K562 (cell line): ENCODE measurements around the gene TMEM222. TPM values are rescaled to one million over a fixed set of nuclear protein-coding genes. Genes with fewer than 3 reads are reported as not detected.
A peak's percentile ranks its signal among the peaks of the same experiment; 100 is the strongest.

Experiments
- ATAC-seq: fragments of 200-7000 bp; cut with Tn5 transposase; 3 replicates; pipeline ENCODE4 v1.9.1; 2020; ENCODE audit warnings: moderate library complexity
- BruUV-seq: library from RNA; stranded (reverse); fragments of 400-500 nt; replicated peaks from 2 replicates; lab custom pipeline; 2021; lab: Mats Ljungman, UMichigan
- CTCF ChIA-PET: fragments of 300-600 bp; formaldehyde crosslinking; extraction: SDS; loops from one replicate; lab custom pipeline; 2021; ENCODE audit warnings: low intra/inter-chr PET ratio; lab: Yijun Ruan, JAX
- POLR2A ChIA-PET: fragments of 300-600, 350-650 bp; sonication (Branson Sonifier 250); formaldehyde crosslinking; extraction: SDS; loops from one replicate; lab custom pipeline; 2021; ENCODE audit warnings: antibody characterized with exemption, inconsistent platforms; lab: Yijun Ruan, JAX
- DNase-seq, 4 experiments: peaks; one replicate each; pipeline versions ENCODE4 v3.0.0 to v3.0.0-alpha.2; 2011 to 2018; ENCODE audit warnings: low spot score in 3 of 4, mixed read lengths in 3 of 4; ENCODE audit errors: extremely low read depth in 1 of 4
- FAIRE-seq: peaks from 2 replicates; lab custom pipeline; 2011; peaks lifted over from hg19 to GRCh38; lab: Jason Lieb, UNC
- H2AFZ ChIP-seq: 2 replicates; pipeline ENCODE4 v1.6.0; 2011; ENCODE audit warnings: low read depth, low read length, control low read depth, inconsistent platforms
- H3K27ac ChIP-seq: fragments of 200-600 bp; 3 replicates; pipeline ENCODE4 v1.8.0; 2011; ENCODE audit warnings: low read depth, mild to moderate bottlenecking, control low read depth, inconsistent platforms, low read length, moderate library complexity, mixed read lengths; ENCODE audit errors: extremely low read depth
- H3K27me3 ChIP-seq, 2 experiments: fragments of 300-600 bp in 1 of 2; 2 replicates in 1 of 2; 3 replicates in 1 of 2; pipeline versions ENCODE4 v1.6.0 to v1.8.0; 2011; ENCODE audit warnings: inconsistent platforms in 2 of 2, low read length in 2 of 2, mild to moderate bottlenecking in 1 of 2, mixed read lengths in 1 of 2, moderate library complexity in 1 of 2; ENCODE audit not compliant: control insufficient read depth in 2 of 2, insufficient read depth in 2 of 2
- H3K36me3 ChIP-seq: fragments of 300-600 bp; 3 replicates; pipeline ENCODE4 v1.8.0; 2011; ENCODE audit warnings: mild to moderate bottlenecking, low read length, inconsistent platforms; ENCODE audit not compliant: control insufficient read depth, insufficient read depth
- H3K4me1 ChIP-seq, 2 experiments: fragments of 200-600 bp in 1 of 2; replicated peaks in 1 of 2; 2 replicates in 1 of 2; 3 replicates in 1 of 2; pipeline versions ENCODE4 v1.5.1 to v1.8.0; 2011; ENCODE audit warnings: inconsistent platforms in 2 of 2, low read length in 2 of 2, mild to moderate bottlenecking in 1 of 2, mixed read lengths in 1 of 2, moderate library complexity in 1 of 2; ENCODE audit not compliant: control insufficient read depth in 2 of 2, insufficient read depth in 2 of 2
- H3K4me2 ChIP-seq: 2 replicates; pipeline ENCODE4 v1.6.1; 2011; ENCODE audit warnings: low read length, control low read depth, inconsistent platforms, mixed read lengths; ENCODE audit not compliant: insufficient read depth
- H3K4me3 ChIP-seq: fragments of 200-600 bp; sonication (generic), shearing (Covaris generic); 2 replicates; pipeline ENCODE4 v1.5.1; 2016; ENCODE audit warnings: control low read depth, inconsistent platforms
- H3K79me2 ChIP-seq: fragments of 200-600 bp; 3 replicates; pipeline ENCODE4 v1.8.0; 2011; ENCODE audit warnings: low read length, inconsistent platforms; ENCODE audit not compliant: control insufficient read depth, insufficient read depth
- H3K9ac ChIP-seq, 2 experiments: 2 replicates each; pipeline versions ENCODE4 v1.6.0 to v1.6.1; 2011; ENCODE audit warnings: low read depth in 2 of 2, low read length in 2 of 2, control low read depth in 1 of 2, inconsistent platforms in 1 of 2, mild to moderate bottlenecking in 1 of 2, mixed read lengths in 1 of 2; ENCODE audit not compliant: insufficient read depth in 1 of 2
- H3K9me1 ChIP-seq: one replicate; pipeline ENCODE4 v1.6.0; 2011; ENCODE audit warnings: inconsistent platforms, mild to moderate bottlenecking, low read length, moderate library complexity; ENCODE audit not compliant: control insufficient read depth, insufficient read depth
- H3K9me3 ChIP-seq: replicated peaks from 2 replicates; pipeline ENCODE4 v1.5.1; 2011; ENCODE audit warnings: low read depth, low read length, inconsistent platforms; ENCODE audit not compliant: control insufficient read depth, insufficient read depth
- H4K20me1 ChIP-seq: replicated peaks from 2 replicates; pipeline ENCODE4 v1.6.1; 2011; ENCODE audit warnings: low read length, inconsistent platforms, mixed read lengths; ENCODE audit not compliant: control insufficient read depth, insufficient read depth
- ATF4 ChIP-seq: fragments of 450-650 bp; formaldehyde crosslinking; IDR thresholded peaks from 2 replicates; pipeline ENCODE4 v1.4.0; 2022; ENCODE audit warnings: mild to moderate bottlenecking, moderate library complexity
- CSDE1 ChIP-seq, 2 experiments: fragments of 450-650 bp; IDR thresholded peaks; 2 replicates each; pipeline ENCODE4 v1.6.1; 2016; ENCODE audit warnings: mild to moderate bottlenecking in 1 of 2
- GTF2F1 ChIP-seq: IDR thresholded peaks from 2 replicates; pipeline ENCODE4 v1.6.1; 2011; ENCODE audit warnings: low read depth, low read length, improper control_type of control experiment
- HDAC1 ChIP-seq, 2 experiments: fragments of 450-650 bp; IDR thresholded peaks; 2 replicates each; pipeline ENCODE4 v1.6.1; 2016 to 2017; ENCODE audit warnings: inconsistent platforms in 1 of 2, mild to moderate bottlenecking in 1 of 2, moderate library complexity in 1 of 2
- MAFG ChIP-seq: fragments of 450-650 bp; conservative IDR thresholded peaks from 2 replicates; pipeline ENCODE4 v1.6.1; 2016; ENCODE audit warnings: missing genetic modification characterization, missing compliant biosample characterization
- NONO ChIP-seq, 2 experiments: fragments of 200-400 bp in 1 of 2; fragments of 450-650 bp in 1 of 2; formaldehyde crosslinking in 1 of 2; IDR thresholded peaks; 2 replicates each; pipeline ENCODE4 v1.6.1; 2017; ENCODE audit warnings: low read depth in 2 of 2, mild to moderate bottlenecking in 2 of 2, moderate library complexity in 2 of 2, low read length in 1 of 2
- RBM25 ChIP-seq: fragments of 200-400 bp; formaldehyde crosslinking; IDR thresholded peaks from 2 replicates; pipeline ENCODE4 v1.6.1; 2018; ENCODE audit warnings: low read length, low read depth, moderate library complexity; ENCODE audit not compliant: severe bottlenecking
- RFX1 ChIP-seq: fragments of 450-650 bp; IDR thresholded peaks from 2 replicates; pipeline ENCODE4 v1.6.1; 2016; ENCODE audit warnings: mild to moderate bottlenecking, moderate library complexity
- TAL1 ChIP-seq: fragments of 450-650 bp; IDR thresholded peaks from 2 replicates; pipeline ENCODE4 v1.6.1; 2016; ENCODE audit warnings: mild to moderate bottlenecking
- ZKSCAN3 ChIP-seq: fragments of 250-450 bp; sonication (Bioruptor Pico); IDR thresholded peaks from 2 replicates; pipeline ENCODE4 v1.4.0; 2020
- ZNF121 ChIP-seq: sonication (generic); formaldehyde crosslinking; conservative IDR thresholded peaks from 2 replicates; pipeline ENCODE4 v1.8.0; 2022; ENCODE audit warnings: missing genetic modification reagents
- ZNF133 ChIP-seq: fragments of 250-450 bp; sonication (Bioruptor Pico); IDR thresholded peaks from 2 replicates; pipeline ENCODE4 v1.4.0; 2020; ENCODE audit warnings: mild to moderate bottlenecking
- ZNF551 ChIP-seq: fragments of 250-450 bp; sonication (Bioruptor Pico); IDR thresholded peaks from 2 replicates; pipeline ENCODE4 v1.5.0; 2021; ENCODE audit warnings: mild to moderate bottlenecking, moderate library complexity
- WGBS: fragments of 100-300 bp; shearing (Covaris generic); methylation state at CpG from one replicate; pipeline ENCODE4 v1.1.6; 2016; ENCODE audit warnings: low coverage, mixed read lengths; ENCODE audit not compliant: insufficient coverage; ENCODE audit errors: missing lambda C conversion rate; 5-methylcytosine and 5-hydroxymethylcytosine counted together
- in situ Hi-C: fragments of 300-500 bp; cut with MboI; formaldehyde crosslinking; loops from 4 replicates; pipeline ENCODE4 v1.15.0; 2018; ENCODE audit warnings: inconsistent platforms, mixed read lengths
- intact Hi-C: fragments of 100-400 bp; cut with micrococcal nuclease; formaldehyde crosslinking; loops from 2 replicates; pipeline ENCODE4 v1.14.2; 2022
- polyA plus RNA-seq, 8 experiments: library from polyadenylated mRNA; depleted of rRNA in 4 of 8; stranded (reverse) in 5 of 8; unstranded in 3 of 8; fragments of >200 nt; fragmentation: Nextera tagmentation in 2 of 8; fragmentation: Illumina TruSeq in 1 of 8; extraction: Ambion mirVana in 2 of 8; extraction: Trizol in 1 of 8; gene quantifications; 2 replicates each; pipeline versions ENCODE4 v1.2.1 to v1.2.3, GENCODE V29; 2011 to 2014; ENCODE audit warnings: inconsistent platforms in 1 of 8, missing spikeins in 1 of 8
- total RNA-seq, 7 experiments: library from RNA; depleted of rRNA in 6 of 7; stranded (reverse); fragments of >200 nt in 6 of 7; fragmentation: Illumina TruSeq in 2 of 7; extraction: Trizol in 2 of 7; gene quantifications; 2 replicates each; pipeline versions ENCODE4 v1.2.1 to v1.2.3, GENCODE V29; 2011 to 2021; ENCODE audit warnings: low replicate concordance in 1 of 7
- TF ChIP-seq, protein P1 (sequence below): sonication (generic); formaldehyde crosslinking; IDR thresholded peaks from 2 replicates; pipeline ENCODE4 v1.8.0; 2022; ENCODE audit warnings: mild to moderate bottlenecking, missing genetic modification reagents

The TMEM222 gene
- total and polyA plus RNA-seq, 9 of the 15 experiments (the other 6 are each of a cell fraction or from before 2014, with no cell fraction given): 6.9 to 48.0 (median 32.8) TPM

DNA sequence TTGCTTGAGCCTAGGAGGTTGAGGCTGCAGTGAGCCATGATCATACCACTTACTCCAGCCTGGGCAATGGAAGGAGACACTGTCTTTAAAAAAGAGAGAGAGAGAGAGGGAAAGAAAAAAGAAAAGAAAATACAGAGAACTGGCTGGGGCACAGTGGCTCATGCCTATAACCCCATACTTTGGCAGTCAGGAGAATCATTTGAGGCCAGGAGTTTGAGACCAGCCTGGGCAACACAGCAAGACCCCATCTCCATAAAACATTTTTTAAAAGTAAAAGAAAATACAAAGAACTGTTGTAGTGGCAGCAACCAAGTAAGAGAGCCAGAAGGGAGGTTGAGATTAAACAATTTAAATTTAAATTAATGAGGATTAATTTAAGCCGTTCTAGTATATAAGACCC lies 47.8 kb upstream of the TMEM222 start:
- in situ Hi-C loops: no loop called here

GRCh38 chr1:27275696-27276095 lies 46.3 kb upstream of the TMEM222 start:
- in situ Hi-C loops: no loop called here
- no peak for FAIRE-seq
- CTCF ChIA-PET: interaction anchor here (0.6 kb wide), 1 partner anchor 9 kb away, joined by 4 read pairs; no protein-coding TSS in a partner anchor
- TF ChIP-seq TAL1 (no peak), NONO (IDR thresholded peaks at IDR 0.05; ENCODE audit: low read depth in 2 of 2, low read length in 1 of 2) (no peak), ZNF551 (CRISPR knock-in tag) (no peak), ATF4 (no peak), CSDE1 (IDR thresholded peaks at IDR 0.05) (no peak), ZNF133 (CRISPR knock-in tag) (no peak), MAFG (no peak), HDAC1 (IDR thresholded peaks at IDR 0.05) (no peak), RFX1 (no peak)
- TF ChIP-seq, protein P1, sequence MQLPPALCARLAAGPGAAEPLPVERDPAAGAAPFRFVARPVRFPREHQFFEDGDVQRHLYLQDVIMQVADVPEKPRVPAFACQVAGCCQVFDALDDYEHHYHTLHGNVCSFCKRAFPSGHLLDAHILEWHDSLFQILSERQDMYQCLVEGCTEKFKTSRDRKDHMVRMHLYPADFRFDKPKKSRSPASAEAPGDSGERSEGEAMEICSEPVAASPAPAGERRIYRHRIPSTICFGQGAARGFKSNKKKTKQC: no peak

More for the DNA sequence above, 47.8 kb upstream of the TMEM222 start:
- CTCF ChIA-PET: no interaction called here
- Histone ChIP-seq H3K4me3 (no peak overlapping the region), H2AFZ (no peak overlapping the region), H3K36me3 (no peaks in the 10 kb centered on the region), H3K79me2 (no peaks in the 10 kb centered on the region), H4K20me1 (no peaks in the 10 kb centered on the region), H3K9me3 (0 out of 2 replicates have a peak, but pooled peaks cover 3% of the 10 kb centered on the region), H3K4me1 (no peaks in the 10 kb centered on the region), H3K4me2 (no peak overlapping the region), H3K27ac (no peak overlapping the region), H3K9ac (no peak overlapping the region), H3K27me3 (no peaks in the 10 kb centered on the region), H3K9me1 (no peaks in the 10 kb centered on the region)
- BruUV-seq: no TSS peak
- no peak for ATAC-seq
- POLR2A ChIA-PET: interaction anchor here (0.7 kb wide), 1 partner anchor 131 kb away, joined by 3 read pairs; no protein-coding TSS in a partner anchor
- TF ChIP-seq ZKSCAN3: no peak
- TF ChIP-seq GTF2F1: no peak
- peak; percentile 5 for TF ChIP-seq RBM25
- TF ChIP-seq ZNF121 (CRISPR knock-in tag): peak; percentile 78
- no peak for DNase-seq
- WGBS: 36% methylated on average over 1 of the region's 1 CpG
- intact Hi-C loops: no loop called here
- no peak for FAIRE-seq

More at GRCh38 chr1:27275696-27276095, 46.3 kb upstream of the TMEM222 start:
- BruUV-seq: no TSS peak
- no peak overlapping the region for H2AFZ ChIP-seq
- no peaks in the 10 kb centered on the region for H3K27me3 ChIP-seq
- no peak overlapping the region for H3K4me3 ChIP-seq
- ATAC-seq (no peak), DNase-seq (no peak)
- no peaks in the 10 kb centered on the region for H3K4me1 ChIP-seq
- no peak overlapping the region for H3K27ac ChIP-seq
- H3K36me3 ChIP-seq: no peaks in the 10 kb centered on the region
- no peaks in the 10 kb centered on the region for H4K20me1 ChIP-seq
- no peaks in the 10 kb centered on the region for H3K9me1 ChIP-seq
- H3K9ac ChIP-seq: no peak overlapping the region
- 0 out of 2 replicates have a peak, but pooled peaks cover 3% of the 10 kb centered on the region for H3K9me3 ChIP-seq
- 42% methylated on average over 3 of the region's 3 CpGs for WGBS
- intact Hi-C loops: no loop called here
- no peaks in the 10 kb centered on the region for H3K79me2 ChIP-seq
- POLR2A ChIA-PET: no interaction called here
- H3K4me2 ChIP-seq: no peak overlapping the region
